Measurements from ENCODE around the gene MAP3K6. TPM values are rescaled to one million over a fixed set of nuclear protein-coding genes. Genes with fewer than 3 reads are reported as not detected.

MAP3K6 gene
- total RNA-seq, 1 donor from 2014 or later = 48.2 TPM

DNA sequence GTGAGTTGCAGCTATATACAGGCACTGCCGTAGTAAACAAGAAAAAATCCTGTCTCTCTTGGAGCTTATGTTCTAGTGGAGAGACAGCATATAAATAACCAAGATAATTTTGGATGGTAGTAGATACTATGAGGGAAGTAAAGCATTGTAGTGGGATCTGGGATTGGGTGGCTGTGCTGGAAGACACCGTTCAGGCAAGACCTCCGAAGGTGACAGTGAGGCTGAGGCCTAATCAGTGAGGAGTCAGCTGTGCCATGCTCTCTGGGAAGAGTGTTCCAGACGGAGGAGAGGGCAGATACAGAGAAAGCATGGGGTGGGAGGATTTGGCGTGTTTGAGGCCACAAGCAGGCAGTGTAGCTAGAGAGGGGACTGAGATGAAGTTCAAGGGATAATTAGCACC is 38.8 kb downstream of the MAP3K6 start:
- H3K27me3 Mint-ChIP-seq (ENCODE audit: unreplicated experiment) = no peaks in the 10 kb centered on the region
- no peak overlapping the region for H3K4me3 Mint-ChIP-seq (ENCODE audit: unreplicated experiment)
- no peak for DNase-seq (ENCODE audit: extremely low spot score, unreplicated experiment)
- H3K27ac Mint-ChIP-seq (ENCODE audit: unreplicated experiment) = no peak overlapping the region
- TF ChIP-seq CTCF (IDR thresholded peaks at IDR 0.05) = no peak
- peaks cover 9% of the 10 kb centered on the region for H3K4me1 Mint-ChIP-seq (ENCODE audit: unreplicated experiment)
- peaks cover 15% of the 10 kb centered on the region for H3K36me3 Mint-ChIP-seq (ENCODE audit: unreplicated experiment)
- no peaks in the 10 kb centered on the region for H3K9me3 Mint-ChIP-seq (ENCODE audit: unreplicated experiment)

DNA sequence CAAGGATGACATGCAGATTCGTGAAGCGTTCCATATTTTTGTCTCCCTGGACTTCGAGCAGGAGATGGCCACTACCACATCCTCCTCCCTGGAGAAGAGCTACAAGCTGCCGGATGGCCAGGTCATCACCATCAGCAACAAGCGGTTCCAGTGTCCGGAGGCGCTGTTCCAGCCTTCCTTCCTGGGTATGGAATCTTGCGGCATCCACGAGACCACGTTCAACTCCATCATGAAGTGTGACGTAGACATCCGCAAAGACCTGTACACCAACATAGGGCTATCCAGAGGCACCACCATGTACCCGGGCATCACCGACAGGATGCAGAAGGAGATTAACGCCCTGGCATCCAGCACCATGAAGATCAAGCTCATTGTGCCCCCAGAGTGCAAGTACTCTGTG is 41.5 kb downstream of the MAP3K6 start:
- H3K9me3 Mint-ChIP-seq (ENCODE audit: unreplicated experiment) = no peaks in the 10 kb centered on the region
- no peaks in the 10 kb centered on the region for H3K27me3 Mint-ChIP-seq (ENCODE audit: unreplicated experiment)
- TF ChIP-seq CTCF (IDR thresholded peaks at IDR 0.05) = no peak
- no peak overlapping the region for H3K4me3 Mint-ChIP-seq (ENCODE audit: unreplicated experiment)
- H3K4me1 Mint-ChIP-seq (ENCODE audit: unreplicated experiment) = peaks cover 15% of the 10 kb centered on the region
- no peak for DNase-seq (ENCODE audit: extremely low spot score, unreplicated experiment)
- H3K27ac Mint-ChIP-seq (ENCODE audit: unreplicated experiment) = no peak overlapping the region
- peaks cover 15% of the 10 kb centered on the region for H3K36me3 Mint-ChIP-seq (ENCODE audit: unreplicated experiment)

DNA sequence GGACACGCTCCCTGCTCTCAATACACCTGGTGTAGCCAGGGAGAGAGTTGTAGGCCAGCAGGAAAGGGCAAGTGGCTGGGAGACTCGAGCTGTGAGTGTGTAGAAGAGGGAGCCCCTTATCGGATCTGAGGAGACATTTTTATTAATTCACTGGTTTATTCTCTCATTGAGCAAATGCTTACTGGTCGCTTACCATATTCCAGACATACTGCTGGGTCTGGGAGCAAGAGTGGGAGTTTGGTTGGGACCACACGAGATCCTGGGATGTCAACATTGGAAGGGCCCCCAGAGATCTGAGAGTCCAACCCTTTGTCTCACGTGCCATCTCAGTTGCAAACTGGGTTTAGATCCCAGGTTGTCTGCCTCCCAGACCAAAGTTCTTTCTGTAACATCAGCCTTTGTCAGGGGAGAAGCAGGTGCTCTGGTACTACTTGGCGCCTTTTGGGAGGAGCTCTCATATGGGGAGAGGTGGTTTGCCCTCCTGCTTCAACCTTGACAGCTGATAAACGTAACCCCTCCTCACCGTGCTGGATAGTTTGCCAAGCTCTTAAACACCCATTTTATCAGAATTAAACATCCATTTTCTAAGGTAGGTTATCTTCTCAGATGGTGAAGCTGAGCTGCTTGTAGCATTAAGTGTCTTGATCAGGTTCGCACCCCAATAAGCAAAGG is 44.1 kb downstream of the MAP3K6 start:
- TF ChIP-seq CTCF (IDR thresholded peaks at IDR 0.05) = no peak
- Mint-ChIP-seq H3K4me3 (ENCODE audit: unreplicated experiment) (peak overlapping the region; percentile 94), H3K36me3 (ENCODE audit: unreplicated experiment) (peaks cover 12% of the 10 kb centered on the region), H3K9me3 (ENCODE audit: unreplicated experiment) (no peaks in the 10 kb centered on the region), H3K27ac (ENCODE audit: unreplicated experiment) (peak overlapping the region; percentile 91), H3K27me3 (ENCODE audit: unreplicated experiment) (no peaks in the 10 kb centered on the region), H3K4me1 (ENCODE audit: unreplicated experiment) (peaks cover 26% of the 10 kb centered on the region)
- no peak for DNase-seq (ENCODE audit: extremely low spot score, unreplicated experiment)

DNA sequence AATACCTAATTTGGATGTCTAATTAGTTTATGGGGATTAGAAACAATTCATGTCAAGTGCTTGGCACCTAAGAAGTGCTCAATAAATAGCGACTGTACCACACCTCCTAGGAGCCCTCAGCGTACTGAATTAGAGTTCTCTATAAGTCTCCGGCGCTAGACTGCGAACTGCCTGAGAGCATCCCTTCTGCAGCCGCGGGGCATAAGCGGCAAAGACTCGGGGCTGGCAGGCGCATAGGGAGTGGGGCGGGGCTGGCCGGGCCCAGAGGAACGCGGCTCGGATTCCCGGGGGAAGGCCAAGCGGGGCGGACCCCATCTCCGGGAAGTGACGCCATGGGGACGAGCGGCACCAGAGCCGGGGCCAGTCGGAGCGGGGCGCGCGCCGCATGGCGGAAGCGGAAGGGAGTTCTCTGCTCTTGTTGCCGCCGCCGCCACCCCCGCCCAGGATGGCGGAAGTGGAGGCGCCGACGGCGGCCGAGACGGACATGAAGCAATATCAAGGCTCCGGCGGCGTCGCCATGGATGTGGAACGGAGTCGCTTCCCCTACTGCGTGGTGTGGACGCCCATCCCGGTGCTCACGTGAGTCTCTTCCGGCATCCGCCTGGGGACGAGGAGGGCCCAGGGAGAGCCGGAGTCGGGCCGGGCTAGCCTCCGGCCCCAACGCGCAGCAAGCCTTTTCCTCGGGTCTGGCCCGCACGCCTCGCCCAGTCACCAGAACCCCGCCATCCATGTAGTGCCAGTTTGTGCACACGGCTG is 44.8 kb downstream of the MAP3K6 start, which contains the start of gene TMEM222:
TSS of gene TMEM222 (plus strand) at position 351 of the 756 bp plus-strand sequence. CDS start at position 386, 35 bp downstream.
- H3K4me3 Mint-ChIP-seq (ENCODE audit: unreplicated experiment) = peak within 1 kb of the TSS; percentile 94
- peak; percentile 15 for TF ChIP-seq CTCF (IDR thresholded peaks at IDR 0.05)

GRCh38 chr1:27318596-27318995 is 48.2 kb downstream of the MAP3K6 start:
- no peak for DNase-seq (ENCODE audit: extremely low spot score, unreplicated experiment)
- Mint-ChIP-seq H3K27ac (ENCODE audit: unreplicated experiment) (peak overlapping the region; percentile 40), H3K4me3 (ENCODE audit: unreplicated experiment) (no peak overlapping the region)

More for the DNA sequence above, 44.8 kb downstream of the MAP3K6 start, which contains the start of gene TMEM222:
- peak; percentile 99 for DNase-seq (ENCODE audit: extremely low spot score, unreplicated experiment)
- H3K27ac Mint-ChIP-seq (ENCODE audit: unreplicated experiment) = peak within 1 kb of the TSS; percentile 91
- H3K27me3 Mint-ChIP-seq (ENCODE audit: unreplicated experiment) = no peaks in the 10 kb centered on the region
- no peaks in the 10 kb centered on the region for H3K9me3 Mint-ChIP-seq (ENCODE audit: unreplicated experiment)
- peaks cover 12% of the 10 kb centered on the region for H3K36me3 Mint-ChIP-seq (ENCODE audit: unreplicated experiment)
- H3K4me1 Mint-ChIP-seq (ENCODE audit: unreplicated experiment) = peaks cover 29% of the 10 kb centered on the region

More at GRCh38 chr1:27318596-27318995, 48.2 kb downstream of the MAP3K6 start:
- no peaks in the 10 kb centered on the region for H3K36me3 Mint-ChIP-seq (ENCODE audit: unreplicated experiment)
- no peaks in the 10 kb centered on the region for H3K27me3 Mint-ChIP-seq (ENCODE audit: unreplicated experiment)
- no peak for TF ChIP-seq CTCF (IDR thresholded peaks at IDR 0.05)
- H3K4me1 Mint-ChIP-seq (ENCODE audit: unreplicated experiment) = peaks cover 25% of the 10 kb centered on the region
- H3K9me3 Mint-ChIP-seq (ENCODE audit: unreplicated experiment) = no peaks in the 10 kb centered on the region
